Fibroblast of mammary gland (primary cell): Measurements from ENCODE around the gene GARNL3.

ENCODE experiments used
- DNase-seq: peaks from one replicate; pipeline ENCODE4 v3.0.0-alpha.2; 2010; ENCODE audit warnings: low read depth
- H3K4me3 ChIP-seq: 2 replicates; pipeline ENCODE4 v1.5.1; 2011; ENCODE audit warnings: low read depth, mild to moderate bottlenecking, low read length, moderate library complexity; ENCODE audit not compliant: control insufficient read depth
- CTCF ChIP-seq: conservative IDR thresholded peaks from 2 replicates; pipeline ENCODE4 v1.5.1; 2011; ENCODE audit warnings: low read depth, low read length, inconsistent platforms; ENCODE audit not compliant: control insufficient read depth, insufficient read depth

GARNL3 gene

GRCh38 chr9:127323393-127323792 lies 58.8 kb downstream of the GARNL3 start:
- H3K4me3 ChIP-seq = no peak overlapping the region
- no peak for DNase-seq

GRCh38 chr9:127330501-127330900 lies 65.9 kb downstream of the GARNL3 start:
- no peak for TF ChIP-seq CTCF
- H3K4me3 ChIP-seq = no peak overlapping the region
- DNase-seq = no peak

More at GRCh38 chr9:127323393-127323792, 58.8 kb downstream of the GARNL3 start:
- no peak for TF ChIP-seq CTCF

- no peak for TF ChIP-seq CTCF
- no peak overlapping the region for H3K4me3 ChIP-seq
- DNase-seq = no peak
These were observed 68.9 kb downstream of the GARNL3 start for GRCh38 chr9:127333221-127334064.

GRCh38 chr9:127334725-127335124 lies 70.2 kb downstream of the GARNL3 start:
- no peak for DNase-seq
- TF ChIP-seq CTCF = no peak

GRCh38 chr9:127336086-127336485 lies 71.5 kb downstream of the GARNL3 start:
- TF ChIP-seq CTCF = no peak
- H3K4me3 ChIP-seq = no peak overlapping the region
- DNase-seq = peak; percentile 76

More at GRCh38 chr9:127334725-127335124, 70.2 kb downstream of the GARNL3 start:
- H3K4me3 ChIP-seq = no peak overlapping the region

GRCh38 chr9:127336506-127337352 lies 72.2 kb downstream of the GARNL3 start:
- H3K4me3 ChIP-seq = no peak overlapping the region
- no peak for TF ChIP-seq CTCF
- DNase-seq = peak; percentile 98
